Karpas-422 (cell line): ENCODE measurements around the gene TAAR8. TPM values are rescaled to one million over a fixed set of nuclear protein-coding genes. Genes with fewer than 3 reads are reported as not detected.

Source experiments
- DNase-seq: peaks from one replicate; pipeline ENCODE4 v3.0.0-alpha.2; 2015
- H2AFZ ChIP-seq: fragments of 200-600 bp; sonication (generic); 2 replicates; pipeline ENCODE4 v1.6.1; 2014; ENCODE audit warnings: antibody characterized with exemption, low read length, mixed read lengths
- H3K27ac ChIP-seq: fragments of 200-600 bp; sonication (generic); 2 replicates; pipeline ENCODE4 v1.5.1; 2014; ENCODE audit warnings: mild to moderate bottlenecking, low read length, moderate library complexity
- H3K27me3 ChIP-seq: fragments of 200-600 bp; sonication (generic); 2 replicates; pipeline ENCODE4 v1.6.1; 2014; ENCODE audit warnings: low read length, mixed read lengths
- H3K36me3 ChIP-seq: fragments of 200-600 bp; sonication (generic); 2 replicates; pipeline ENCODE4 v1.6.1; 2014; ENCODE audit warnings: low read length, mixed read lengths; ENCODE audit not compliant: insufficient read depth
- H3K4me1 ChIP-seq: fragments of 200-600 bp; sonication (generic); 2 replicates; pipeline ENCODE4 v1.6.1; 2014; ENCODE audit warnings: mild to moderate bottlenecking, low read length, mixed read lengths
- H3K4me2 ChIP-seq: fragments of 200-600 bp; sonication (generic); 2 replicates; pipeline ENCODE4 v1.6.1; 2014; ENCODE audit warnings: low read length, low read depth, mild to moderate bottlenecking; ENCODE audit not compliant: poor library complexity, severe bottlenecking
- H3K4me3 ChIP-seq: fragments of 200-600 bp; sonication (generic); 2 replicates; pipeline ENCODE4 v1.5.1; 2014; ENCODE audit warnings: mild to moderate bottlenecking, antibody characterized with exemption, low read length, mixed read lengths
- H3K79me2 ChIP-seq: fragments of 200-600 bp; sonication (generic); 2 replicates; pipeline ENCODE4 v1.6.1; 2014; ENCODE audit warnings: mild to moderate bottlenecking, low read length, mixed read lengths
- H3K9ac ChIP-seq: fragments of 200-600 bp; sonication (generic); 2 replicates; pipeline ENCODE4 v1.6.0; 2014; ENCODE audit warnings: low read length
- H3K9me2 ChIP-seq: fragments of 200-600 bp; sonication (generic), shearing (Covaris generic); replicated peaks from 2 replicates; pipeline ENCODE4 v1.6.0; 2014; ENCODE audit warnings: mild to moderate bottlenecking, low read length, moderate library complexity; ENCODE audit not compliant: insufficient read depth
- H3K9me3 ChIP-seq: fragments of 300-700, 200-600 bp; sonication (generic); 2 replicates; pipeline ENCODE4 v1.6.1; 2014; ENCODE audit warnings: low read length, mixed read lengths
- H4K20me1 ChIP-seq: fragments of 200-600 bp; sonication (generic); 2 replicates; pipeline ENCODE4 v1.6.1; 2014; ENCODE audit warnings: mild to moderate bottlenecking, antibody characterized with exemption, low read length, low read depth; ENCODE audit not compliant: insufficient read depth
- total RNA-seq: library from RNA; depleted of rRNA; stranded (reverse); fragments of >200 nt; shearing (Covaris generic); gene quantifications from 2 replicates; pipeline ENCODE4 v1.2.3, GENCODE V29; 2014; ENCODE audit warnings: low replicate concordance

TAAR8 gene
- total RNA-seq, 1 experiment from 2014 or later: not detected

GRCh38 chr6:132566404-132566803 is 13.9 kb downstream of the TAAR8 start:
- no peaks in the 10 kb centered on the region for H4K20me1 ChIP-seq
- no peak for DNase-seq
- H3K4me3 ChIP-seq: no peak overlapping the region
- no peaks in the 10 kb centered on the region for H3K27me3 ChIP-seq
- H3K4me1 ChIP-seq: no peaks in the 10 kb centered on the region
- H3K9ac ChIP-seq: no peak overlapping the region
- H3K9me3 ChIP-seq: no peaks in the 10 kb centered on the region
- H3K36me3 ChIP-seq: no peaks in the 10 kb centered on the region
- no peak overlapping the region for H2AFZ ChIP-seq
- H3K4me2 ChIP-seq: no peak overlapping the region
- no peaks in the 10 kb centered on the region for H3K9me2 ChIP-seq
- no peaks in the 10 kb centered on the region for H3K79me2 ChIP-seq
- H3K27ac ChIP-seq: no peak overlapping the region

- no peak for DNase-seq
- no peaks in the 10 kb centered on the region for H3K9me3 ChIP-seq
- H3K4me2 ChIP-seq: no peak overlapping the region
- no peak overlapping the region for H3K4me3 ChIP-seq
- no peaks in the 10 kb centered on the region for H3K36me3 ChIP-seq
- no peaks in the 10 kb centered on the region for H3K27me3 ChIP-seq
- H3K27ac ChIP-seq: no peak overlapping the region
- no peaks in the 10 kb centered on the region for H4K20me1 ChIP-seq
- no peaks in the 10 kb centered on the region for H3K79me2 ChIP-seq
- H3K9me2 ChIP-seq: no peaks in the 10 kb centered on the region
- no peak overlapping the region for H3K9ac ChIP-seq
- H3K4me1 ChIP-seq: no peaks in the 10 kb centered on the region
- no peak overlapping the region for H2AFZ ChIP-seq
Observed at GRCh38 chr6:132567566-132567965, 15.1 kb downstream of the TAAR8 start.

- H3K4me1 ChIP-seq: no peaks in the 10 kb centered on the region
- no peaks in the 10 kb centered on the region for H3K27me3 ChIP-seq
- H3K4me2 ChIP-seq: no peak overlapping the region
Observed at GRCh38 chr6:132568611-132569010, 16.1 kb downstream of the TAAR8 start.

GRCh38 chr6:132569170-132569569 is 16.7 kb downstream of the TAAR8 start:
- Histone ChIP-seq H3K27ac (no peak overlapping the region), H2AFZ (no peak overlapping the region), H3K36me3 (no peaks in the 10 kb centered on the region), H3K4me1 (no peaks in the 10 kb centered on the region), H3K27me3 (no peaks in the 10 kb centered on the region), H3K9me3 (no peaks in the 10 kb centered on the region), H3K79me2 (no peaks in the 10 kb centered on the region), H3K9me2 (no peaks in the 10 kb centered on the region), H3K9ac (no peak overlapping the region), H3K4me3 (no peak overlapping the region), H4K20me1 (no peaks in the 10 kb centered on the region), H3K4me2 (no peak overlapping the region)
- DNase-seq: no peak

More at GRCh38 chr6:132568611-132569010, 16.1 kb downstream of the TAAR8 start:
- Histone ChIP-seq H4K20me1 (no peaks in the 10 kb centered on the region), H3K79me2 (no peaks in the 10 kb centered on the region), H3K9ac (no peak overlapping the region), H3K36me3 (no peaks in the 10 kb centered on the region), H3K4me3 (no peak overlapping the region), H3K27ac (no peak overlapping the region), H3K9me2 (no peaks in the 10 kb centered on the region), H2AFZ (no peak overlapping the region), H3K9me3 (no peaks in the 10 kb centered on the region)
- DNase-seq: no peak

- H3K4me3 ChIP-seq: no peak within 1 kb of the TSS
- H3K27ac ChIP-seq: no peak within 1 kb of the TSS
- no peaks in the 10 kb centered on the region for H3K4me1 ChIP-seq
- H3K9ac ChIP-seq: no peak within 1 kb of the TSS
- no peak within 1 kb of the TSS for H3K4me2 ChIP-seq
- H3K9me3 ChIP-seq: no peaks in the 10 kb centered on the region
- no peaks in the 10 kb centered on the region for H3K27me3 ChIP-seq
- no peak for DNase-seq
- H4K20me1 ChIP-seq: no peaks in the 10 kb centered on the region
- no peaks in the 10 kb centered on the region for H3K36me3 ChIP-seq
- no peaks in the 10 kb centered on the region for H3K79me2 ChIP-seq
- H3K9me2 ChIP-seq: no peaks in the 10 kb centered on the region
- no peak within 1 kb of the TSS for H2AFZ ChIP-seq
Observed at GRCh38 chr6:132570221-132570777, 17.8 kb downstream of the TAAR8 start, which contains the start of gene TAAR6. TAAR6 (plus strand) TSS chr6:132570322; CDS start chr6:132570322, 0 bp downstream.

GRCh38 chr6:132571774-132572173 is 19.3 kb downstream of the TAAR8 start:
- H3K9me3 ChIP-seq: no peaks in the 10 kb centered on the region
- no peaks in the 10 kb centered on the region for H4K20me1 ChIP-seq
- H3K27me3 ChIP-seq: no peaks in the 10 kb centered on the region
- H2AFZ ChIP-seq: no peak overlapping the region
- no peak overlapping the region for H3K9ac ChIP-seq
- H3K79me2 ChIP-seq: no peaks in the 10 kb centered on the region
- H3K4me3 ChIP-seq: no peak overlapping the region
- H3K4me1 ChIP-seq: no peaks in the 10 kb centered on the region
- no peaks in the 10 kb centered on the region for H3K9me2 ChIP-seq
- H3K27ac ChIP-seq: no peak overlapping the region
- H3K36me3 ChIP-seq: no peaks in the 10 kb centered on the region
- no peak overlapping the region for H3K4me2 ChIP-seq
- DNase-seq: no peak

GRCh38 chr6:132584698-132585097 is 32.2 kb downstream of the TAAR8 start:
- Histone ChIP-seq H3K9me3 (no peaks in the 10 kb centered on the region), H3K27me3 (no peaks in the 10 kb centered on the region), H2AFZ (no peak overlapping the region), H3K4me2 (no peak overlapping the region), H3K9ac (no peak overlapping the region), H3K79me2 (no peaks in the 10 kb centered on the region), H3K9me2 (no peaks in the 10 kb centered on the region), H3K36me3 (no peaks in the 10 kb centered on the region), H3K27ac (no peak overlapping the region), H4K20me1 (no peaks in the 10 kb centered on the region), H3K4me3 (no peak overlapping the region), H3K4me1 (no peaks in the 10 kb centered on the region)
- no peak for DNase-seq

GRCh38 chr6:132587424-132587823 is 35.0 kb downstream of the TAAR8 start:
- Histone ChIP-seq H3K36me3 (no peaks in the 10 kb centered on the region), H3K27ac (no peak overlapping the region), H3K79me2 (no peaks in the 10 kb centered on the region), H3K4me1 (no peaks in the 10 kb centered on the region), H3K9ac (no peak overlapping the region), H4K20me1 (no peaks in the 10 kb centered on the region), H3K9me2 (no peaks in the 10 kb centered on the region), H3K9me3 (no peaks in the 10 kb centered on the region), H3K4me2 (no peak overlapping the region), H3K4me3 (no peak overlapping the region), H3K27me3 (no peaks in the 10 kb centered on the region), H2AFZ (no peak overlapping the region)
- DNase-seq: no peak
